ENCODE data around the gene TRIM25.

The TRIM25 gene

GRCh38 chr17:56851008-56851407, 62.8 kb downstream of the TRIM25 start:
- DNase-seq: no peak

- DNase-seq: no peak
These were observed 63.3 kb downstream of the TRIM25 start for GRCh38 chr17:56850591-56850990.

- DNase-seq: no peak
These were observed 64.7 kb downstream of the TRIM25 start for GRCh38 chr17:56849131-56849530.

- DNase-seq: no peak
These were observed 66.7 kb downstream of the TRIM25 start for GRCh38 chr17:56847106-56847505.

GRCh38 chr17:56845934-56846333, 67.9 kb downstream of the TRIM25 start:
- no peak for DNase-seq

- no peak for DNase-seq
These were observed 71.3 kb downstream of the TRIM25 start for GRCh38 chr17:56842577-56842976.

GRCh38 chr17:56838687-56839086, 75.2 kb downstream of the TRIM25 start:
- DNase-seq: no peak

Data from SHP77 treated with DMSO at 0.1 percent for 48 hours (cell line).